H4 (cell line): Measurements from ENCODE around the gene SH3BGR. TPM values are rescaled to one million over a fixed set of nuclear protein-coding genes. Genes with fewer than 3 reads are reported as not detected.

ENCODE experiments used
- DNase-seq: peaks from one replicate; pipeline ENCODE4 v3.0.0-alpha.2; 2015; ENCODE audit warnings: low spot score
- total RNA-seq: library from RNA; depleted of rRNA; stranded (reverse); fragments of >200 nt; shearing (Covaris generic); gene quantifications from 2 replicates; pipeline ENCODE4 v1.2.3, GENCODE V29; 2014

The SH3BGR gene
- total RNA-seq, 1 experiment from 2014 or later, result 12.8 TPM

DNA sequence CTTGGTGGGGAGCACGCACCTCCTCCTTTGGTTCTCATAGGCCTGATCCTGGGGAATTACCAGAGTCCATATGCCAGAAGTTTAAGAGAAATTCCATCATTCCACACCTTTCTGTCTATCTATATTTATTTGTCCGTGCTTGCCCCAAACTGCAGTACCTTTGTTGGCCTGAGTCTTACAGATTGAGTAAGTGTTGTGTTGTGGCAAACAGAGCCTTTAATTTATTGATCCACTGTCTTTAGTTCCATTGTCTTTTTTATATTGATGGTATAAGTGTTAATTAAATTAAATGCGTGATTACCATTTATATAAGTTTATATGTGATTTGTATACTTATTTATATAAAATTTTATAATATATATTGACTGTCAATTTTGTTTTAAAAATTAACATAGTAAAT, 4.9 kb downstream of the SH3BGR start:
- no peak for DNase-seq

DNA sequence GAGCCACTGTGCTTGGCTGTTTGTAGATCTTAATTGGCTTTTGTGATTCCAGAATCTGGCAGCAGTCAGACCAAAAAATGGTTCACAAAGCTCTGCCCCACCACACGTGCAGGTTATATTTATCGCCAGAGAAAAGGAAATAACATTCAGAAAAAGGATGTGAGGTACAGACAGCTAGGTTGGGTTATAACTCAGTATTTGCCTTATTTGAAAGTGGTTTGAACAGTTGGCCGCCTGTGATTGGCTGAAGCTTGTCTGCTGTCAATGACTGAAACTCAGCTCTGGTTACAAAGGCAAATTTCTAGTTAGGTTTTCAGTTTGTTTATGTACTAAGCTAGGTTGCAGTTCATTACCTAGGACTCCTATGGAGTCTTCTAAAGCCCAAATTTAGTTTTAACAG, 9.6 kb downstream of the SH3BGR start:
- DNase-seq, result no peak

DNA sequence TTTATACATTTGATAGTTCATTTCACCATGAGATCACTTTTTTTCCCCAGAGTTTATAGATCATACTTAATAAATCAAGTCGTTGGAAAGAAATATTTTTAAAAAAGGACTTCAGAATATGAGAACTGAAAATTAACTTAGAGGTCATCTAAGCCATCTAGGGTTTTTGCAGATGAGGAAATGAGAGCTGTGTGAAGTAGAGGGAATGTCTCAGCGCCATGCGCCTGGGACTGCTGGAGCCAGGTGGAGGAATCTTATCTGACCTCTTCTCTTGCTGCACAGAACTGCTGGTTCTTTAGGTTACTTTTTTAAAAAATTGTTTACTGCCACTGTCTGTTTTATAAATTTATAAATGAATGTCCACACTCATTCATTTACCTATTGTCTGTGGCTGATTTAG, 11.5 kb downstream of the SH3BGR start:
- no peak for DNase-seq

DNA sequence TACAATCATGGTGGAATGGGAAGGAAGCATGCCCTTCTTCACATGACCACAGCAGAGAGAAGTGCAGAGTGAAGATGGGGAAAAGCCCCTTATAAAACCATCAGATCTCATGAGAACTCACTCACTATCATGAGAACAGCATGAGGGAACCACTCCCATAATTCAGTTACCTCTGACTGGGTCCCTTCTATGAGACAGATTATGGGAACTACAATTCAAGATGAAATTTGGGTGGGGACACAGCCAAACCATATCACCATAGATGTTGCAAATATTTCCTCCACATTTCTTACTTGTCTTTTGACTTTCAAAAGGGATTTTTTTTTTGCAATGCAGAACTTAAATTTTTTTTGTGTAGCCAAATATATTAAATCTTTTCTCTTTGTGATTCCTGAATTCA, 14.8 kb downstream of the SH3BGR start:
- no peak for DNase-seq

DNA sequence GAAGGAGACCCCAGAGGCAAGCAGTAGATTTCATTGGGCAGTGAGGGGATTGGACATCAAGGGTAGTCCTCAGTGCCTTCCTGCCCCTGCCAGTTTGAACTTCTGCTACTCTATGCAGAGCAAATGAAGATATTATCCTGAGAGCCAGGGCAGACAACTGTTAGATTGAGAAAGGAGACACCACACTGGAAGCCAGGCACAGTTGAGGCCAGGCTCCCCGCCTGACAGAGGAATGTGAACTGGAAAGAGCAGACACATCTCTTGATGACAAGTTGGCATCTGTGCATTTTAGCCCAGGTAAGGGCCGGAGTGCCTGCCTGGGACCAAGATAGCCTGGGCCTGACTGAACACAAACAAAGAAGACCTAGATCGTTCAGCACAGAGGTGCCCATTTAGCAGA, 16.0 kb downstream of the SH3BGR start:
- no peak for DNase-seq

DNA sequence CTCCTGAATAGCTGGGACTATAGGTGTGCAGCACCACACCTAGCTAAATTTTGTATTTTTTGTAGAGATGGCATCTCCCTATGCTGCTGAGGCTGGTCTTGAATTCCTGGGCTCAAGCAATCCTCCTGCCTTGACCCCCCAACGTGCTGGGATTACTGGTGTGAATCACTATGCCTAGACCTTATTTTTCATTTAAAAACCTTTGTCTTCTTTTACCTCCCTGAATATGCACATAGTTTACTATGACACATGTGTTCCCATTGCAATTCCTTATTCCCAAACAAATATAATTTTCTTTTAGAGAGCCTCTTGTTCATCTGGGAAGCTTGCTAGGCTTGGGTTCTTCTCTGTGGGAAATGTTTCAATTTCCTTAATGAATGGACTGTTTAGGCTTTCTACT, 16.8 kb downstream of the SH3BGR start:
- DNase-seq, result no peak

DNA sequence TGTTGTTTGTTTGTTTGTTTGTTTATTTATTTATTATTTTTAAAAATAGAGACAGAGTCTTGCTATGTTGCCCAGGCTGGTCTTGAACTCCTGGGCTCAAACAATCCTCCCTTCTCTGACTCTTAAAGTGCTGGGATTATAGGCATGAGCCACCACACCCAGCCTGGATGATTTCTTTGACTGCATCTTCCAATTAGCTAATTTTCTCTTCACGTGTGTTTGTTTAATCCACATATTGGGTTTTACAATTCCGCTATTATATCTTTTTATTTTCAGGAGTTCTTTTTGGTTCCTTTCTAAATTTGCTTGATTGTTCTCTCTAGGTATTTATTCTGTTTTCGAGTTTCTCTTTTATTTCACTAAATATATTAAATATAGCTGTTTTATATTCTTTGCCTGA, 19.8 kb downstream of the SH3BGR start:
- DNase-seq, result no peak

DNA sequence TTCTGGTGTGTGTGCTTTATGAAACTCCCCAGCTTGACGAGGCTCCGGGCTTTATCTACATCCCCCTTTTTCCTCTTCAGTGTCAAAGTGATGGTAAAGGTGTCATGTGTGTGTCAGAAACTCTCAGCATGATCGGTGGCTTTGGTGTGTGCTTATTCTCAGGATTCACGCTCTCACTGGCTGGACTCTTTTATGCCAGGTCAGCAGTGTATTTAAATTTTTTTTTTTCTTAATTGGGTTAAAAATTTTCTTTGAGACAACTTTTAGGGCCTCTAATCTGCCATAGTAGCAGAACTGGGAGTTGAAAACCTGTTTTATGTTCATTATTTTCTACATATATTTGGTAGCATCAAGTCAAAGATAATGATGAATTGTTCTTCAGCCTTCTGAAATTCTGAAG, 21.0 kb downstream of the SH3BGR start:
- DNase-seq, result no peak

DNA sequence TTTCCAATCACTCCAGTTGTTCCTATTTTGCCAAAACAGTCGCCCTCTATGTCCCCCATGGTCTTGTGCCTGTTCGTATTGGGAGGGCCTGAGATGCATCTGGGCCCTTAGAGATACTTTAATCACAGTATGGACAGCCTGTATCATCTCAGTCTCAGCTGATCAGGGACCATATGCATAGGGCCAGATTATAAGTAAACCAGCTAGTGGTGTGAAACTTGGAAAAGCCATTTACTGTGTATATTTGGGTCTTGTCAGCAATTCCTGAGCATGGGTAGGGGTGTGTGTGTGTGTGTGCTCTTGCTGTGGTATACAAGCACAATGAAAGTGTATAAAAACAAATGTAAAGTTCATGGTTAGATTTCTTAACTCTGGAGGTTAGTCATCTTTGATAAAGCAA, 22.8 kb downstream of the SH3BGR start:
- DNase-seq, result no peak

DNA sequence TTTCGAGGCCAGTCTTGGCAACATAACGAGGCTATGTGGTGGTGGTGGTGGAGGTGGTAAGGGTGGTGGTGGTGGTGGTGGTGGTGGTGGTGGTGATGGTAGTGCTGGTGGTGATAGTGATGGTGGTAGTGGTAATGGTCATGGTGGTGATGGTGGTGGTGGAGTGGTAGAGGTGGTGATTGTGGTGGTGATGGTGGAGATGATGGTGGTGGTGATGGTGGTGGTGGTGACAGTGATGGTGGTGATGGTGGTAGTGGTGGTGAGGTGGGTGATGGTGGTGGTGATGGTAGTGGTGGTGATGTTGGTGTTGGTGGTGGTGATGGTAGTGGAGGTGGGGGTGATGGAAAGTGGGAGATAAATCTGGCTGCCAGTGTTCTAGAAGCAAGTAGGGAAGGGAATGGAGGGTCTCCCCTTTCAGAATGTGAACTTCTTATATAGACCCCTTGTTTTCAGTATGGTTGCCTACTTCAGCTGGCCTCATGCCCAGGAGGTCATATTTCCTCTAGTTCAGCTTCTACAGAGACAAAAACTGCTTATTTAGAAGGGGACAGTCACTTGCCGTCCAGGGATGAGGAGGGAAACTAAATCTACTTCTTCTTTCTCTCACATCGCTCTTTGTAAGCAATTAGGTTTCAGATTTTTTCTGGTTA, 27.5 kb downstream of the SH3BGR start:
- no peak for DNase-seq

DNA sequence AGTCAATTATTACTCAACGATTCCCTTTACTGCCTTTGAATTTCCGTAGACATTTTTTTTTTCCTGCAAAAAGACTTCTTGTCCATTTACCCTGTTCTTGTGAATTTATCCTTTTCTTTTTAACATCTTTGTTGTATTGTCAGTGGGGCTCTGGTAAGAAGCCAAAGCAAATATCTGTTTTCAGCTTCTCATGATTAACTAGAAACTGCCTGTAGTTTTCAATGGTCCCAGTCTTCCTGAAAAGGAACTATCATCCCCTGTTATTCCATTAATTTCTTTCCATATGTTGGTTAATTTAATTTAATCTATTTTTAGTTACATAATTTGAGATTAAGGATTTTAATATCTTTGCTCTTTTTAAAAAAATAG, 28.0 kb downstream of the SH3BGR start:
- no peak for DNase-seq

DNA sequence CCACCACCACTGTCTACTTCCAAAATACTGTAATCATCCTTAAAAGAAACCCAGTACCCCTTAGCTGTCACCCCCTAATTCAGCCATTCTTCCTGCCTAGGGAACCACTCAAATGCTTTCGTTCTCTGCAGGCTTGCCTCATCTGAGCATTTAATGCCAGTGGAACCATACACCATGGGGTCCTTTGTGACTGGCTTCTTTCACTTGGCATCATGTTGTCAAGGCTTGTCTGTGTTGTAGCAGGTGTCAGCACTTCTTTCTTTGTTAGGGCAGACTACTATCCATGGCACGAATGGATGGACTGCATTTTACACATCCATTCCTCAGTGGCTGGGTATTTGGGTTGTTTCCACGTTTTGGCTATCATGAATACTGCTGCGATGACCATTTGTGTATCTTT, 28.5 kb downstream of the SH3BGR start:
- no peak for DNase-seq

DNA sequence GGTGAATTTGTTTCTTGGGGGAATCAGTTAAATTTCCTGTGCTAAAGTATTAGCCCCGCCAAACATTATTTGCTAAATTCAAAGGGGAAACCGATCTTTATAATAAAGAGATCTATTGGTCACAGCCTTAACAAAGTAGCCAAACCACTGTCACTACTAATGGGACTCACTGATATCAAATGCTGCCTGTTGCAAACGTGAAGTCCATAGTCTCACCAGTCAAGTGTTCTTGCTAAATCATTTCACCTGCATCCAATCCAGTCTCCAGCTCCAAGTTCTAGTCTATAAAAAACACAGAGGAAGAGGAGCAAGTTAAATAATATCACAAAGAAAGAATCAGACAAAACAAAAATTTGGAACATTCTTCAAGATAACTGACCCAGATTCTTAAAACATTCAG, 30.1 kb downstream of the SH3BGR start:
- no peak for DNase-seq

DNA sequence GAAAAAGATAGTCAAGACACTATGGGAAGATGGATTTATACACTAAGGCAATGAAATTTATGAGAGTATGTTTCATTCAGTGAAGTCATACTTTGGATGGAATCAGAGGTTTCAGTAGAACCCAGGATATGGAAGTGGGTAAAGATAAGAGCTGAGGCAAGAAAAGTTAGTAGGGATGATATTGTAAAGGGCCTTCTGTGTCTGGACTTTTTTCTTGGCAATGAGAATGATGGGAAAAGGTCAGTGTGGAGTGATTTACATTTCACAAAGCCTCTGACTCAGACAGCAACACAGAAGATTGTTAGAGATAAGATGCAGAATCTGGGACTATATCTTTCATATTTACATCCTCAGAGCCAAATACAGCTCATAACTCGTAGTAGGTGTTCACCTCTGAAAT, 32.1 kb downstream of the SH3BGR start:
- DNase-seq, result no peak

DNA sequence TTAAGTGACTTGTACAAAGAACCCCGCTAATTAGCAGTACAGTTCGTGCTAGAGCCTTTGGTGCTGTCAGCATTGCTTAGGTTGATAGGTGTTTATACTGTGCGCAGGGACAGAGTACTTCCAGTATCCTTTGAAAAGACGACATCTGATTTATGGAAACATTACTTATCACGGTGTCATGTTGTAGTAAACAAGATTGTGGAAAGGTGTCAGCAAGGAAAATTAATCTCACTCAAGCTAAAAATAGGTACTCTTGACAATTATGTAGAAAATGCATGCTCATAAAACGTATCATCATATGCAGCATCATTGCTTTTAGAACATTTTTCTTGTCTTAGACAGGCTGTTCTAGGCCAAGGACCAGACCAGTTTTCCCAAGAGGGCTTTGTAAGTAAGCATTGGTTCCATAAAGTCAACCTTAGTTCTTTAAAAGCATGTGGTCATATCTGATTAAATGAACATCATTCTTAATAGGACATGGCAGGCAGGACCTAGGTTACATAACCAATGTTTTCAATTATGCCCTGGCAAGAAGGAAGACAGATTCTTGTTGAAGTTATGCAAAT, 33.0 kb downstream of the SH3BGR start:
- no peak for DNase-seq

DNA sequence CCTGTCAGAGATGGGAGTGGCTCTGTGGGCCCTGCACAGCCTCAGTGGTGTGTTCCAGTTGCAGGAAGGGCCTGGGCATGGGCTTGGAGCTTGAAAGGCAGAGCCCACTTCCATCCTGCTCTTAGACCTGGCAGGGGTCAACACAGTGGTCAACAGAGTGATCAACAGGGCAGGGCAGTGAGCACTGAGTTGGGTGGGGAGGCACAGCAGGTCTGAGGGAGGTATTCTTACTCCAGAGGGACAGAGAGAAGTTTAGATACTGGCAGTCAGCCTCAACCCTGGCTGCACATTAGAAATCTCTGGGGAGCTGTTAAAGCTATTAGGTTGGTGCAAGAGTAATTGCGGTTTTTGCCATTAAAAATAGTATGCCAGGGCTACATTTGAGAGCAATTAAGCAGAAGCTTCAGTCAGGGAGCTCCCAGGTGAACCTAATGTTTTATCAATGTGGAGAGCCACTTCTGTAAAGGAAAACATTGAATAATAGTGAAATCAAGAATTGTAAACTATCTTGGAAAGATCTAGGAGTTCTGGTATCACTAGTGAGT, 37.7 kb downstream of the SH3BGR start:
- no peak for DNase-seq

DNA sequence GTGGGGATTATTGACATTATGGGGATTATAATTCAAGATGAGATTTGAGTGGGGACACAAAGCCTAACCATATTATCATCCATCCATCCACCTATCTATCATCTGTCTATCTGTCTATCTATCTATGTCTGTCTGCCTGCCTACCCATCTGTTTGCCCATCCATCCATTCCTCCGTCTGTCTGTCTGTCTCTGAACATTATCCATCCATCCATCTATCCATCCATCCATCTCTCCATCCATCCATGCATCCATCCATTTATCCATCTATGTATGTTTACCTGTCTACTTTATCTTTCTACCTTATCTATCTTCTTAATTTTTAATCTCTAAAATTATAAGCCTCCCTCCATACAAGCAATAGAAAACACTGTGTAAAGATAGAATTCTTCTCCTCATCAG, 47.4 kb downstream of the SH3BGR start:
- DNase-seq, result no peak

DNA sequence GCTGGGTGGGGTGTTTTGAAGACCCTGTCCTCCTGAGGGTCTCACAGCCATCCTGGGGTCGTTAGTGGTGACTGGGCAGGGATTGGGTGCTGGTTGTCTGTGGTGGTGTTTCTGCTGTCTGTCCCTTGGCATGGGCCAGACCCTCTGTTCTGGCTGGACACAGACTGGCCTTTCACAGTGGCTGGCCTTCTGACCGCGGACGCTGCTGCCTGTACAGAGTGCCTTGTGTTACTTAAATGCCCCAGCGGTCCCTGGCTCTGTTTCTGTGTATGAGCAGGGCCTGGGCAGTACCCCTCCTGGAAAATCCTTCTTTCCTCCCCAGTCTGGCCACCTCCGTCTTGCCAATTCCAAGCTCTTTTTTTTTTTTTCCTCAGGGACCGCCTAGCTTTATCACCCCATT, 50.9 kb downstream of the SH3BGR start:
- no peak for DNase-seq

DNA sequence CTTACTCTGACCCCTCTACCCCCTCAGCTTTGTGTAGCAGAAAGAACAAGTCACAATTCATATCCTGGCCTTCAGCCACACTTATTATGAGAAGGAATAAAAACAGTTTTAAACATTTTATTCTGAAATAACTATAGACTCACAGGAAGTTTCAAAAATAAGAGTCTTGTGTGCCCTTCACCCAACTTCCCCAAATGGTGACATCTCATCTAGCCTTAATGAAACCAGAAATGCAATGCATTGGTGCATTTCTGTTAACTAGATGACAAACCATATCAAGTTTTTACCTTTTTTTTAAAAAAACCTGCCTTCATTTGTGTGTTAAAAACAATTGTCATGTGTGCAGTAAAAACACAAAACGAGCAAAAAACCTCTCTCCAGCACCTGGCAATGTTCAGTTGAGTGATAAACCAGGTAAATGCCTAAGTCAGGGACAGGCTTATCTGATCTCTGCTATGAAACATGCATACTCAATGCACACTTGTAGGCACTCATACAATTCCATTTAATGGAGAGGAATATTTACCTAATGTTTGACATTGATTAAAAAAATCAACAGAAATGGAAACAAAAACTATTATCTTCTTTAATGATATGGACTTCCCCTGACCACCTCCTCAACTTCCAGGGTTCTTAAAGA, 51.5 kb downstream of the SH3BGR start:
- DNase-seq, result no peak

DNA sequence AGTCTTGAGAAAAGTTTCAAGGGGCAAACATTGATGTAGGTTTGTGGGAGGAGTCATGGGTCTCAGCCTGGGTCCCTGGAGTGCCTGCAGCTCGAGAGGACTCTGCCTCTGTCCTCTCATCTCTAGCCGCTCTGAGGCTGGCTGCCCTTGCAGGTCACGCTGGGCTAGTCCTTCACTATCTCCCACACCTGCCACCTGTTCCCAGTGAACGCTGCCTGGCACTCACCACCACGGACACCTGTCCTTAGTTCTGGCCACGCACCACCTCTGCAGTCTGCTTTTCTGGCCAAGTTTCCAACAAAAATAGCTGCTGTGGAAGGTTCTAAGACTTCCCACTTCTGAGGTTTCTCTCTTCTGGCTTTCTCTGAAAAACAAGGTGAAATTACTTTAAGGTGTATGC, 52.5 kb downstream of the SH3BGR start:
- DNase-seq, result no peak

DNA sequence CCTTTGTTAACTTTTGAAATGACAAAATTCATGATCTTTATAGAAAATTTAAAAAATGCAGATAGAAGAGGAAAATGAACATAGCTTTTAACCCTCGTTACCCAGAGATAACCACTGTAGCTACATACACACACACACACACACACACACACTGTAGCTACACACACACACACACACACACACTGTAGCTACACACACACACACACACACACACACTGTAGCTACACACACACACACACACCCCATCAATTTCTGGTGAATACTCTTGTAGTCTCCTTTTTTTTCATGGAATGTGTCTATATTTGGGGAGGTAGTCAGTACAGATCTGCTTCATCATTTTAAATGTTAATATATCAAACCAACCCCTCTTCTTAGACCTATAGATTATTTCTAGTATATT, 58.5 kb downstream of the SH3BGR start:
- DNase-seq, result no peak

DNA sequence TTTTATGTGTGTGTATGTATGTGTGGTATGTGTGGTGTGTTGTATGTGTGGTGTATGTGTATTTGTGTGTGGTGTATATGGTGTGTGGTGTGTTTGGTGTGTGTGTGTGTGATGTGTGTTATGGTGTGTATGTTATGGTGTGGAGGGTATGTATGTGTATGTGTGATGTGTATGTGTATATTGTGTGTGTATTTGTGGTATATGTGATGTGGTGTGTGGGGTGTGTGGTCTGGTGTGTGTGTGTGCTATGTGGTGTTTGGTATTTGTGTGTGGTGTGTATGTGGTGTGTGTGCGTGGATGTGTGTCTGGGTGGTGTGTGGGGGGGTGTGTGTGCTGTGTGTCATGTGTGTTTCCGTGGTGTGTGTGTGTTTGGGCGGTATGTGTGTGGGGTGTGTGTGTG, 59.3 kb downstream of the SH3BGR start:
- DNase-seq, result no peak

DNA sequence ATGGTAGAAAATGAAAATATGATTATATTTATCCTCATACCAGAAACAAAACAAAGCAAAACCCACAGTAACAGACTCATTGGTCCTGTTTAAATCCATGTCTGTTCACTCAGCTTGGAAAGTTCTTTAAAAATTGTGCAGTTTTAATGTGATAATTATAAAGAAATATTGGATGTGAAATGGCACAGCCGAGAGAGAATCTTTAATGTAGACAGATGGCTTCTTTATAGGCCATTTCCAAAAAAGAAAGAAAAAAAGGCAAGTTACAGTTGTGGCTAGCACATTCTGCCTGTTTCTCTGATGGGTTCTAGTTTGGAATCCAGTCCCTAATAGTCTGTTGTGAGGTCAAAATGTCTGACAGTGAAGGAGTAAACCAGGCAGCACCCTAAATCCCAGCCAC, 62.0 kb downstream of the SH3BGR start:
- DNase-seq, result no peak
